Astrocyte (in vitro differentiated cells and primary cell): ENCODE data around the gene SEMA7A. TPM values are rescaled to one million over a fixed set of nuclear protein-coding genes. Genes with fewer than 3 reads are reported as not detected.

Experiments used
- DNase-seq: peaks from one replicate; pipeline ENCODE4 v3.0.0-alpha.2; 2010; ENCODE audit warnings: low read depth
- FAIRE-seq: peaks from 2 replicates; lab custom pipeline; 2011; peaks lifted over from hg19 to GRCh38; lab: Jason Lieb, UNC
- H2AFZ ChIP-seq: 2 replicates; pipeline ENCODE4 v1.6.0; 2012; ENCODE audit warnings: low read depth, low read length, inconsistent platforms
- H3K27ac ChIP-seq: 2 replicates; pipeline ENCODE4 v1.5.1; 2011; ENCODE audit warnings: low read depth, low read length, inconsistent platforms
- H3K27me3 ChIP-seq: 2 replicates; pipeline ENCODE4 v1.6.0; 2011; ENCODE audit warnings: low read length, inconsistent platforms; ENCODE audit not compliant: insufficient read depth
- H3K36me3 ChIP-seq: 2 replicates; pipeline ENCODE4 v1.5.1; 2011; ENCODE audit warnings: low read length, inconsistent platforms; ENCODE audit not compliant: insufficient read depth
- H3K4me1 ChIP-seq: 2 replicates; pipeline ENCODE4 v1.5.1; 2011; ENCODE audit warnings: low read length, inconsistent platforms; ENCODE audit not compliant: insufficient read depth
- H3K4me2 ChIP-seq: 2 replicates; pipeline ENCODE4 v1.6.0; 2012; ENCODE audit warnings: low read length, inconsistent platforms
- H3K4me3 ChIP-seq: 2 replicates; pipeline ENCODE4 v1.5.1; 2011; ENCODE audit warnings: low read depth, mild to moderate bottlenecking, low read length, inconsistent platforms; ENCODE audit not compliant: insufficient read depth
- H3K79me2 ChIP-seq: 2 replicates; pipeline ENCODE4 v1.6.0; 2012; ENCODE audit warnings: mild to moderate bottlenecking, low read length, inconsistent platforms; ENCODE audit not compliant: insufficient read depth
- H3K9ac ChIP-seq: 2 replicates; pipeline ENCODE4 v1.6.0; 2012; ENCODE audit warnings: mild to moderate bottlenecking, low read length, inconsistent platforms
- H3K9me3 ChIP-seq: 2 replicates; pipeline ENCODE4 v1.5.1; 2012; ENCODE audit warnings: low read depth, mild to moderate bottlenecking, low read length, inconsistent platforms; ENCODE audit not compliant: insufficient read depth
- H4K20me1 ChIP-seq: 2 replicates; pipeline ENCODE4 v1.6.0; 2012; ENCODE audit warnings: low read length, inconsistent platforms; ENCODE audit not compliant: insufficient read depth
- H3K27ac Mint-ChIP-seq: one replicate; pipeline ENCODE4 v1.8.0; 2021; ENCODE audit warnings: mild to moderate bottlenecking, mixed read lengths; ENCODE audit not compliant: unreplicated experiment
- H3K27me3 Mint-ChIP-seq: one replicate; pipeline ENCODE4 v1.8.0; 2021; ENCODE audit warnings: low read depth, mixed read lengths; ENCODE audit not compliant: unreplicated experiment
- H3K36me3 Mint-ChIP-seq: one replicate; pipeline ENCODE4 v1.8.0; 2021; ENCODE audit warnings: low read depth, mixed read lengths; ENCODE audit not compliant: unreplicated experiment
- H3K4me1 Mint-ChIP-seq: one replicate; pipeline ENCODE4 v1.8.0; 2021; ENCODE audit warnings: low read depth, mixed read lengths; ENCODE audit not compliant: unreplicated experiment
- H3K4me3 Mint-ChIP-seq: one replicate; pipeline ENCODE4 v1.8.0; 2021; ENCODE audit warnings: mild to moderate bottlenecking, moderate library complexity, mixed read lengths; ENCODE audit not compliant: unreplicated experiment
- H3K9me3 Mint-ChIP-seq: one replicate; pipeline ENCODE4 v1.8.0; 2021; ENCODE audit warnings: mild to moderate bottlenecking, mixed read lengths; ENCODE audit not compliant: unreplicated experiment
- CTCF ChIP-seq: IDR thresholded peaks from 2 replicates; pipeline ENCODE4 v1.5.1; 2011; ENCODE audit warnings: low read depth, mild to moderate bottlenecking, inconsistent platforms, low read length, moderate library complexity; ENCODE audit not compliant: insufficient read depth
- EZH2 ChIP-seq: IDR thresholded peaks from 2 replicates; pipeline ENCODE4 v1.6.1; 2012; ENCODE audit warnings: mild to moderate bottlenecking, low read length, inconsistent platforms; ENCODE audit not compliant: insufficient read depth
- total RNA-seq: library from RNA; stranded (reverse); gene quantifications from 2 replicates; pipeline ENCODE4 v1.2.1, GENCODE V29; 2021

The SEMA7A gene
- total RNA-seq, 1 donor from 2014 or later: 26.7 TPM

GRCh38 chr15:74377831-74378766 is 55.7 kb downstream of the SEMA7A start:
- no peaks in the 10 kb centered on the region for H4K20me1 ChIP-seq
- H3K27ac Mint-ChIP-seq: peak overlapping the region; percentile 38
- H3K27me3 ChIP-seq: no peaks in the 10 kb centered on the region
- H3K36me3 ChIP-seq: no peaks in the 10 kb centered on the region
- H3K9ac ChIP-seq: peak overlapping the region; percentile 0
- TF ChIP-seq CTCF (no peak), EZH2 (no peak)
- DNase-seq: no peak
- peaks cover 27% of the 10 kb centered on the region for H3K4me1 ChIP-seq
- H3K9me3 ChIP-seq: no peaks in the 10 kb centered on the region
- no peaks in the 10 kb centered on the region for H3K79me2 ChIP-seq
- peaks cover 3% of the 10 kb centered on the region for H3K4me1 Mint-ChIP-seq
- no peaks in the 10 kb centered on the region for H3K9me3 Mint-ChIP-seq
- FAIRE-seq: no peak
- H3K27ac ChIP-seq: no peak overlapping the region
- no peak overlapping the region for H3K4me3 ChIP-seq
- H3K4me3 Mint-ChIP-seq: no peak overlapping the region
- no peaks in the 10 kb centered on the region for H3K36me3 Mint-ChIP-seq
- peaks cover 12% of the 10 kb centered on the region for H3K27me3 Mint-ChIP-seq
- H3K4me2 ChIP-seq: peak overlapping the region; percentile 49
- no peak overlapping the region for H2AFZ ChIP-seq

- peaks cover 22% of the 10 kb centered on the region for H3K4me1 ChIP-seq
- no peak overlapping the region for H2AFZ ChIP-seq
- H3K9ac ChIP-seq: no peak overlapping the region
- peaks cover under 1% of the 10 kb centered on the region for H3K27me3 ChIP-seq
- H3K9me3 Mint-ChIP-seq: no peaks in the 10 kb centered on the region
- H4K20me1 ChIP-seq: no peaks in the 10 kb centered on the region
- H3K4me3 ChIP-seq: no peak overlapping the region
- no peak for DNase-seq
- TF ChIP-seq CTCF (no peak), EZH2 (no peak)
- no peak overlapping the region for H3K27ac Mint-ChIP-seq
- H3K36me3 Mint-ChIP-seq: no peaks in the 10 kb centered on the region
- H3K4me2 ChIP-seq: no peak overlapping the region
- FAIRE-seq: no peak
- H3K9me3 ChIP-seq: no peaks in the 10 kb centered on the region
- H3K79me2 ChIP-seq: no peaks in the 10 kb centered on the region
- H3K36me3 ChIP-seq: no peaks in the 10 kb centered on the region
- no peak overlapping the region for H3K27ac ChIP-seq
- H3K4me1 Mint-ChIP-seq: peaks cover 3% of the 10 kb centered on the region
- no peak overlapping the region for H3K4me3 Mint-ChIP-seq
- H3K27me3 Mint-ChIP-seq: peaks cover 12% of the 10 kb centered on the region
These were observed 56.8 kb downstream of the SEMA7A start for GRCh38 chr15:74376825-74377581.
